Adrenal gland (tissue), 12 donors: ENCODE results near the gene TCL1B. TPM values are rescaled to one million over a fixed set of nuclear protein-coding genes. Genes with fewer than 3 reads are reported as not detected.

Source experiments
- DNase-seq, 7 donors: peaks; one replicate each; pipeline ENCODE4 v3.0.0-alpha.2; 2019 to 2020
- H3K27ac ChIP-seq, 5 donors: fragments of 200-600 bp; sonication (generic) in 4 of 5; 1 replicate in 3 of 5; 2 replicates in 2 of 5; pipeline versions ENCODE4 v1.5.1 to v1.8.0; 2016 to 2020; ENCODE audit warnings: mild to moderate bottlenecking in 1 of 5
- H3K27me3 ChIP-seq: fragments of 200-600 bp; 2 replicates; pipeline ENCODE4 v1.8.0; 2021
- H3K36me3 ChIP-seq, 2 donors: fragments of 200-600 bp; replicated peaks in 1 of 2; 1 replicate in 1 of 2; 2 replicates in 1 of 2; pipeline versions ENCODE4 v1.5.1 to v1.8.0; 2018 to 2022
- H3K4me1 ChIP-seq, 2 donors: fragments of 200-600 bp; replicated peaks in 1 of 2; 1 replicate in 1 of 2; 2 replicates in 1 of 2; pipeline versions ENCODE4 v1.5.1 to v1.8.0; 2018 to 2021
- H3K4me3 ChIP-seq, 4 donors: fragments of 200-600 bp; sonication (generic) in 3 of 4; one replicate each; pipeline ENCODE4 v1.5.1; 2016 to 2018
- H3K9me3 ChIP-seq, 3 donors: fragments of 200-600 bp; sonication (generic) in 1 of 3; replicated peaks in 1 of 3; 1 replicate in 2 of 3; 2 replicates in 1 of 3; pipeline versions ENCODE4 v1.5.1 to v1.8.0; 2016 to 2021
- POLR2A ChIP-seq, 2 donors: fragments of 450-650 bp; IDR thresholded peaks; one replicate each; pipeline ENCODE4 v1.6.1; 2017; ENCODE audit warnings: antibody characterized with exemption in 2 of 2, mild to moderate bottlenecking in 2 of 2, moderate library complexity in 1 of 2
- WGBS, 4 donors: extraction: QIAGEN DNeasy Blood & Tissue Kit in 2 of 4; methylation state at CpG; one replicate each; pipeline versions ENCODE4 v1.1.5 to v1.1.7; 2013 to 2017; 5-methylcytosine and 5-hydroxymethylcytosine counted together
- intact Hi-C, 2 donors: fragments of 100-400 bp; cut with DNase I; formaldehyde crosslinking; loops; one replicate each; pipeline versions ENCODE4 v1.14.1 to v1.15.0; 2022 to 2023
- polyA plus RNA-seq, 3 donors: library from polyadenylated mRNA; stranded (reverse); fragments of 200-250 nt in 2 of 3; fragments of 350-450 nt in 1 of 3; fragmentation: Illumina TruSeq in 1 of 3; extraction: RNeasy Lipid Tissue Mini Kit (QIAGEN cat#74804) in 1 of 3; gene quantifications; one replicate each; pipeline ENCODE4 v1.2.3, GENCODE V29; 2013 to 2014
- total RNA-seq, 9 donors: library from RNA; depleted of rRNA in 4 of 9; stranded (reverse); fragments of >200 nt in 4 of 9; fragments of 120-200 nt in 1 of 9; fragmentation: NEBNext Ultra II Directional in 1 of 9; extraction: Animal tissue kit (Norgen Biotek cat#: 25700) in 1 of 9; gene quantifications; one replicate each; pipeline versions ENCODE4 v1.1.0 to v1.2.4, GENCODE V29; 2013 to 2023
- TF ChIP-seq, protein P1 (sequence below), 6 experiments: fragments of 450-650 bp in 4 of 6; fragments of 200-600 bp in 2 of 6; sonication (generic) in 1 of 6; IDR thresholded peaks; 1 replicate in 5 of 6; 2 replicates in 1 of 6; pipeline versions ENCODE4 v1.5.1 to v1.8.0; 2016 to 2021; ENCODE audit warnings: antibody characterized with exemption in 6 of 6, mild to moderate bottlenecking in 2 of 6, moderate library complexity in 1 of 6
- donor health status: healthy with polysubstance abuse.
- donor health status: Bipolar disorder and iron deficiency.
- donor health status: DM: yes; HTN: yes; CAD: no.
- donor health status: DM: no; HTN: no; CAD: no.
- donor health status: DM: no; HTN: no; CAD: no.
- donor health status: DM: yes; HTN: yes; CAD: no.

Gene TCL1B
- total and polyA plus RNA-seq, 12 donors: 0.06 to 0.13 TPM; not detected in 10

DNA sequence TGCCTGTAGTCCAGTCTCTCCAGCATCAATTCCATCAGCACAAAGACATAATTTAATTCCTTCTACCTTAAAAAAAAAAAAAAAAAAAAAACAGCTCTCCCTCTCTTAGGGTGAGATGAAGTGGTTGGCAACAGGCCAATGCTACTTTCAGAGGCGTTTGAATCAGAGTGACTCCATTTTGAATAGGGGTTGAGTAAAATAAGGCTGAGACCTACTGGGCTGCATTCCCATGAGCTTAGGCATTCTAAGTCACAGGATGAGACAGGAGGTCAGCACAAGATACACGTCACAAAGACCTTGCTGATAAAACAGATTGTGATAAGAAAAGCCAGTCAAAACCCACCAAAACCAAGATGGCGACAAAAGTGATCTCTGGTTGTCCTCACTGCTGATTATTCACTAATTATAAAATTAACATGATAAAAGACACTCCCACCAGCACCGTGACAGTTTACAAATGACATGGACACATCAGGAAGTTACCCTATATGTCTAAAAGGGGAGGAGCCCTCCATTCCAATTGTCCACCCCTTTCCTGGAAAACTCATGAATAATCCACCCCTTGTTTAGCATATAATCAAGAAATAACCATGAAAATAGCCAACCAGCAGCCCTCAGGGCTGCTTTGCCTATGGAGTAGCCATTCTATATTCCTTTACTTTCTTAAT lies 6.9 kb upstream of the TCL1B start:
- WGBS, 4 donors: 36 to 53% (median 47%) methylated on average over 4 of the region's 4 CpGs
- Histone ChIP-seq H3K36me3 (no peaks in the 10 kb centered on the region), H3K4me1 (peaks cover 5 to 19% of the 10 kb centered on the region in 2 donors), H3K27ac (no peak overlapping the region), H3K4me3 (no peak overlapping the region), H3K27me3 (no peaks in the 10 kb centered on the region), H3K9me3 (no peaks in the 10 kb centered on the region)
- intact Hi-C loops: no loop called here
- TF ChIP-seq POLR2A (IDR thresholded peaks at IDR 0.05): no peak
- TF ChIP-seq, protein P1, sequence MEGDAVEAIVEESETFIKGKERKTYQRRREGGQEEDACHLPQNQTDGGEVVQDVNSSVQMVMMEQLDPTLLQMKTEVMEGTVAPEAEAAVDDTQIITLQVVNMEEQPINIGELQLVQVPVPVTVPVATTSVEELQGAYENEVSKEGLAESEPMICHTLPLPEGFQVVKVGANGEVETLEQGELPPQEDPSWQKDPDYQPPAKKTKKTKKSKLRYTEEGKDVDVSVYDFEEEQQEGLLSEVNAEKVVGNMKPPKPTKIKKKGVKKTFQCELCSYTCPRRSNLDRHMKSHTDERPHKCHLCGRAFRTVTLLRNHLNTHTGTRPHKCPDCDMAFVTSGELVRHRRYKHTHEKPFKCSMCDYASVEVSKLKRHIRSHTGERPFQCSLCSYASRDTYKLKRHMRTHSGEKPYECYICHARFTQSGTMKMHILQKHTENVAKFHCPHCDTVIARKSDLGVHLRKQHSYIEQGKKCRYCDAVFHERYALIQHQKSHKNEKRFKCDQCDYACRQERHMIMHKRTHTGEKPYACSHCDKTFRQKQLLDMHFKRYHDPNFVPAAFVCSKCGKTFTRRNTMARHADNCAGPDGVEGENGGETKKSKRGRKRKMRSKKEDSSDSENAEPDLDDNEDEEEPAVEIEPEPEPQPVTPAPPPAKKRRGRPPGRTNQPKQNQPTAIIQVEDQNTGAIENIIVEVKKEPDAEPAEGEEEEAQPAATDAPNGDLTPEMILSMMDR (IDR thresholded peaks at IDR 0.05): no peak
- peak in 6 of 7 donors; percentile 22 to 68 (median 46) for DNase-seq

DNA sequence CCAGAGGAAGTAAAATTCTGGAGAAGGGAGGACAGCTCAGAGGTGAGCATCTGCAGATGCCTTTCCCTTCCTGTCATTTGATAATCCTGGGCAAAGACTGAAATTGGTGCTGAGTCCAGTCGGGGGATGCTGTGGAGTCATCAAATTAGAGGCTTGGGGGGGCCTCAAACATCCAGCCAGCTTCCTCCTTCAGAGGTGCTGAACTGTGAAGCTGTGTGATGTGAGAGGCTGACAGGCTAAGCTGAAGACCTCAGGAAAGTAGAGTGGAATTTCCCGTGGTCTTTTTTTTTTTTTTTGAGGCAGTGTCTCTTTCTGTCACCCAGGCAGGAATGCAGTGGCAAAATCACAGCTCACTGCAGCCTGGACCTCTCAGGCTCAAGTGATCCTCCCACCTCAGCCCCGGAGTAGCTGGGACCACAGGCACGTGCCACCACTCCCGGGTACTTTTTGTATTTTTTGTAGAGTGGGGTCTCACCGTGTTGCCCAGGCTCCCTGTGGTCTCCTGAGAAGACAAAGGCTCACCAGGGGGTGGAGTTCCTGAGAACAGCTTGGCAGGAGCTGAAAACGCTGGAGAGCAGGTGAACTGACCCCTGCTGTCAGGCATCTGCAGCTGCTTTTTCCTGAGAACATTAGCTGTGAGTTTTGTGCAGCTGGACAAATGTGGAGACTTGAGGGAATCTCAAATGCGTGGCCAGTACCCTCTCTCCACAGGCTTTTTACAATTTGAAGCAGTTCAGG lies 6.1 kb upstream of the TCL1B start:
- no peak for TF ChIP-seq POLR2A (IDR thresholded peaks at IDR 0.05)
- TF ChIP-seq, protein P1 (IDR thresholded peaks at IDR 0.05): no peak
- 48 to 59% (median 55%) methylated on average over 7 to 8 of the region's 8 CpGs for WGBS, 4 donors
- intact Hi-C loops: loop anchor here (5.0 to 10.0 kb wide), 3 partner anchors 73 to 315 kb away; no protein-coding TSS in a partner anchor

DNA sequence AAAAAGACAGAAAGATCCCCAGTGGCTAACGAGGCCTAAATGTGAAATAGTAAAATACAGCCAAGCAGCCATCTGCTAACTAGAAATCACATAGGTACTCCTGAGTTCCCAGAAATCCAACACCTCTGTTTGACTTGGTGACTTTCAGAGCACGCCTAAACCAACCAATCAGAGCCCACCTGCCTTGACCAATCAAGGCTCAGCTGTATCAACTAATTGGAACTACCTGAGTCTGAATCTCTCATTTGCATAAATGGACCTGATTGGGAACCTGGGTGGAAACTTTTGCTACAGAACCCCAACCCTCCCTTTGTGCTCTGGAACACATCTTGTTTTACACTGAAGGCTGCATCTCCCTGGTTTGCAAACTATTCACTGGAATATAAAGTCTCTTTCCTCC lies 5.1 kb upstream of the TCL1B start:
- Histone ChIP-seq H3K27ac (no peak overlapping the region), H3K36me3 (no peaks in the 10 kb centered on the region), H3K4me1 (peaks cover 5 to 19% of the 10 kb centered on the region in 2 donors), H3K27me3 (no peaks in the 10 kb centered on the region), H3K9me3 (no peaks in the 10 kb centered on the region), H3K4me3 (no peak overlapping the region)
- DNase-seq: peak in 1 of 7 donors; percentile 2
- intact Hi-C loops: loop anchor here (5.0 to 10.0 kb wide), 3 partner anchors 74 to 314 kb away; no protein-coding TSS in a partner anchor
- TF ChIP-seq, protein P1 (IDR thresholded peaks at IDR 0.05): no peak
- TF ChIP-seq POLR2A (IDR thresholded peaks at IDR 0.05): no peak
- WGBS, 4 donors: 87 to 91% (median 90%) methylated on average over 2 of the region's 2 CpGs

More for the DNA sequence above, 6.1 kb upstream of the TCL1B start:
- Histone ChIP-seq H3K4me3 (no peak overlapping the region), H3K9me3 (no peaks in the 10 kb centered on the region), H3K4me1 (peaks cover 5 to 19% of the 10 kb centered on the region in 2 donors), H3K36me3 (no peaks in the 10 kb centered on the region), H3K27ac (no peak overlapping the region), H3K27me3 (no peaks in the 10 kb centered on the region)
- no peak for DNase-seq

DNA sequence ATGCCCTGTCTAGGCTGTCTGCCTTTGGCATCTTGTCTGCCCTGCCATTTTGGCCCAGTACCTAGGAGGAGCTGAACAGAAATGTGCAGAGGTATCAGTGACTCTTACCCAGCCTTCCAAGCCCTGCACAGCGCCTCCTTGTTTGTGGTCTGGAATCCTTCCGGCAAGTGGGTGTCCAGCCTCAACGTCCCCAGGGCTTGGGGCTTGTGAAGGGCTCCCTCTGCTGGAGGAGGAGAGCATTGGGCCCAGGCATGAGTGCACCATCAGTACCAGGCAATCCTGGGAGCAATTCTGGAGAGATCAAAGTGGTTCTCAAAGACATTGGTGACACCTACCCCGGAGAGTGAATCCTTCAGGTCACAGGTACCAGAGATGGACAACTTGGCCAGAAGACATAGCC lies 2.4 kb upstream of the TCL1B start:
- DNase-seq: peak in 5 of 7 donors; percentile 44 to 69 (median 52)
- peaks cover 0 to 8% of the 10 kb centered on the region in 2 donors for H3K4me1 ChIP-seq
- no peak overlapping the region for H3K27ac ChIP-seq
- no peaks in the 10 kb centered on the region for H3K9me3 ChIP-seq
- no peak for TF ChIP-seq POLR2A (IDR thresholded peaks at IDR 0.05)
- TF ChIP-seq, protein P1 (IDR thresholded peaks at IDR 0.05): peak; percentile 35 to 81 (median 65)
- intact Hi-C loops: loop anchor here (5.0 to 10.0 kb wide), 3 partner anchors 76 to 311 kb away; no protein-coding TSS in a partner anchor
- no peaks in the 10 kb centered on the region for H3K36me3 ChIP-seq
- H3K4me3 ChIP-seq: no peak overlapping the region
- WGBS, 4 donors: 67 to 96% (median 74%) methylated on average over 3 to 4 of the region's 4 CpGs
- H3K27me3 ChIP-seq: no peaks in the 10 kb centered on the region
